GM18526 (cell line): ENCODE measurements around the gene ERC2.

Experiments
- POLR2A ChIP-seq: IDR thresholded peaks from 3 replicates; pipeline ENCODE4 v1.6.1; 2011; ENCODE audit not compliant: insufficient read length; ENCODE audit errors: extremely low read depth

ERC2 gene

DNA sequence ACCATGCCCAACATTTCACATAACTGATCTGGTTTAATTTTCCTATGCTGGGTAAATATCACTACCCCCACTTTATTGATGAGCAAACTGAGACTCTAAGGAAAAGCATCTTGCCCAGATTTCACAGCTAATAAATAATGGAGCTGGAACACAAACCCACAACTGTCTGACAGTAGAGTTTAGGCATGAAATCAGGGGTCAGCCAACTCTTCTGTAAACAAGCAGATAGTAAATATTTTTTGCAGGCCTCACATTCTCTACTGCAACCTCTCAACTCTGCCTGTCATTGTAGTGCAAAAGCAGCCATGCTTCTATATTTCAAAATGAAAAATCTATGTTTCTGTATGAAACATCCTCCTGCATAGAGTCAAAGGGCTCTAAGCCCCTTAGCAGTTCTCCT lies 111.5 kb downstream of the ERC2 start:
- TF ChIP-seq POLR2A, result no peak

DNA sequence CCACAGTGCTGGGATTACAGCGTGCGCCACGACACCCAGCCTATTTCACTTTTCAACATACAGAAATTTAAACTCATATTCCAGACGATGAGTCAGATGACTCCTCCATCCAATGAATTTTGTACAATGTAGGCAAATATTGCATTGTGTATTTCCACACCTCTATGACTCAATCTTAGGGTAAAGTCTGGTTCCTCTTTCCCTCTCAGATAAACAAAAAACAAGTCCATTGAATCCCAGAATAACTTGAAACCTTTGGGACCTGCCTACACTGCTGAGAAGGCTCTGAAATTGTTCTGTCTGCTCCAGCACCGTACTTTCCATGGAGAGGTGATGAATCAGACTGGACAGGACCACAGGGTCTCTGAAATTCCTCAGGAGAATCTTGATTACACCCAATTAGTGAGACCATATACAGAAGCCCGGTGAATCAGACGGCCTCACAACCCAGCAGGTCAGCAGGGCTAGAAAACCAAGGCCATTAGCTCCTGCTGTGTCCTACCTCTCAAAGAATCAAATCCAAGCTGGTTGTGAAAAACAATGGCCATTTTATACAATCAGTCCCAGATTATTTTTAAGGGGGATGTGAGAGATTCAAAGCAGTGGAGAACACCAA lies 112.6 kb downstream of the ERC2 start:
- TF ChIP-seq POLR2A, result no peak

DNA sequence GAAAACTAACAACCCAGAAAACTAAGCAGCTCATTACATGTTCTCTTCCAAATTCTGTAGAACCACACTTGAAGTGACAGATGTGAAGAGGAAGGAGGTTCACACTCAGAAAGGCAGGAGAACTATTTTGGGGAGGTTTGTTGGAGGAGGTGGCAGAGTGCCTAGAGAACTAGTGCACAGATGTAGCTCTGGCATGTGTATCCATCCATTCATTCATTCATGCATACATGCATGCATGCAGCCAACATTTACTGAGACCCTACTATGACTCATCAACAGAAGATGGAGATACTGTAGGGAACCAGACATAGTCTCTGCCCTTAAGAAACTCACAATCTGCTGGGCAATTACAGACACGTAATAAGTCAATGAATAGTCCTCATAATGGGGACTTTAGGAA lies 116.7 kb downstream of the ERC2 start:
- TF ChIP-seq POLR2A, result no peak

DNA sequence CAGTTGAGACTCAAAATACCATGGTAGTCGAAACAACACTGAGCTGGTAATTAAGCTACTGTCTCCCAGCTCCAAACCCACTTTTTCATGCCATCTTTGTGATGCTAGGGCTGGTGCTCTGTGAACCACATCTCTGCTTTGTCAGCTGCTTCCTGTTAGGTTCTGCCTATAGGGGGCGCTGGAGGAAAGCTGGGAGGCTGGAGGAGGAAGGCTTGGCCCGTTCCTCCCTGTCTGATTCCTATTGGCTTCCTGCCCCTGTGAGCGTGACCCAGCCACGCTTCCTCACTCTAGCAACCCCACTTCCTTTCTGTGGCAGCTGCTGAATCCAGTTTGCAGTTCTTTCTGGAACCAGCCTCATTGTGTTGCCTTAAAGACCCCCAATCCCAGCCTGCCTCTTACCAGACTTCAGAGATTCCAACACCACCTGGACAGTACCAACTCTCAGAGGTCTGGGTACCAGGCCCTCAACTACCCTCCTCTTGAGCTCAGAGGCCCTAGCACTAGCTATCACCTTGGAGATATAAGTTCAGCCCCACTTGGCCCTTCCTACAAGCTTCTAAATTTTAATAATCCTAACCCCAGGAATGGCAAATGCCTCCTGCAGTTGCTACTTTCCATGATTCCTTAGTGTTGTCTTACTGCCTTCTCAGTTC lies 120.9 kb downstream of the ERC2 start:
- no peak for TF ChIP-seq POLR2A

DNA sequence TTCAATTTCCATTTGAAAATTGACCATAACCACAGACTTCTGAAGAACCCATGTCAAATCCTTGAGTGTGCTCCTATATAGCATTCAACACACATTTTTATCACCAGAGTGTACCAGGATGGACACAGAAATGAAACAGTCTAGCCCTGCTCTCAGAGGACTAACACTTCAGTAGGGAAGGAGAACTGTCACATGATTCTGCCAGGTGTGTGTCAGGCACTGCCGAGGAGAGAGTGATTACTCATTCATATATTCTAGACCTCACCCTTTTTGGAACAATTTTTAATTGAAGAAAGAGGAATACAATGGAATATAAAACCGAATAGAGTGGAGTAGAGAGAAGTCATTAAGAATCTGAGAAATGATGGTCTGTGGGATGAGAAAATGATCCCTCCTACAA lies 125.8 kb downstream of the ERC2 start:
- no peak for TF ChIP-seq POLR2A

DNA sequence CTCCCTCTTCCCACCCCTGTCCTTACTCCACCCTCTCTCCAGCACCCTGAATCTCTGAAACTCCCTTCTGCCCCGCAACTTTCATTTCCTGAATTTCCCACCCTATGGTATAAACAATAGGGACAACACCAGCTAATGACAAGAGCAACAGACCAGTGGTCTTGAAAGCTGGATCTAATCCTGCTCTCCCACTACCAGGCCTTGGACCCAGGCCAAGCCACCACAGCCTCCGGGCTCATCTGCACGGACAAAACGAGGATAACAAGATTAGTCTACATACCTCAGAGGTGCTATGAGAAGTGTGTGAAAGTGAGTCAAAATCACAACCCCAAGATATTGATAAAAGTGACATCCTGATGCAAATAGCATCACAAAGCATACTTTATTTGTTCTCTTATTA lies 128.6 kb downstream of the ERC2 start:
- TF ChIP-seq POLR2A, result no peak

DNA sequence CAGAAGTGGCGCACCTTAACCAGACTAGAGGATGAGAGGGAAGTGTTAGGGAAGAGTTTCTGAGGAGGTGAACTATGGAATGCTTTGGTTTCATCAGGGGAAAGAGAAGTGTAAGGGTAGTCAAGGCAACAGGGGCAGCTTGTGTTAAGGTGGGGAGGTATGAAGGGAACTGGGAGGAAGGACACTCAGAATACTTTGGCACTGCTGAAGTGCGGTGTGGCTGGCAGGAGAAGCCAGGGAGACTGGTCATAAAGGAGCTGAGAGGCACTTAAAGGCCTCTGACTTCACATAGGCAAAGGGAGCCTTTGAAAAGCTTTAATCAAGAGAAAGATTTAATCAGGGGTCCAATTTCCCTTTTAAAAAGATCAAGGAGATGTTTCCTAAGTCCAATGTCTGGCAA lies 129.0 kb downstream of the ERC2 start:
- TF ChIP-seq POLR2A, result no peak

DNA sequence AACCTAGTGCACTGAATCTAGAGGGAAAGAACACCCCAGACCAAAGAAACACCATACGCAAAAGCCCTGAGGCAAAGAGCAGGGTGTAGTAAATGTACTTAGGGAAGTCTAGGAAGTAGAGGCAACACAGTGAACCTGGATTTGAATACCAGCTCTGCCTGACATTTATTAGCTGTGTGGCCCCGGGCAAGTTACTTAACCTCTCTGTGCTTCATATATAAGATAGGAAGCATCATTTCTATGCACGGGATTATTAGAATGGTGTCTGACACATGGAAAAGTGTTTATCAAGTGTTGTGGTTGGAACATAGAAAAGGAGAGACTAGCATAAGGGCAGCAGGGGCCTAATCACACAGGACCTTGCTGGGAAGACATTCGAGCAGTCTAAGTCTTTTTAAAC lies 132.2 kb downstream of the ERC2 start:
- no peak for TF ChIP-seq POLR2A

DNA sequence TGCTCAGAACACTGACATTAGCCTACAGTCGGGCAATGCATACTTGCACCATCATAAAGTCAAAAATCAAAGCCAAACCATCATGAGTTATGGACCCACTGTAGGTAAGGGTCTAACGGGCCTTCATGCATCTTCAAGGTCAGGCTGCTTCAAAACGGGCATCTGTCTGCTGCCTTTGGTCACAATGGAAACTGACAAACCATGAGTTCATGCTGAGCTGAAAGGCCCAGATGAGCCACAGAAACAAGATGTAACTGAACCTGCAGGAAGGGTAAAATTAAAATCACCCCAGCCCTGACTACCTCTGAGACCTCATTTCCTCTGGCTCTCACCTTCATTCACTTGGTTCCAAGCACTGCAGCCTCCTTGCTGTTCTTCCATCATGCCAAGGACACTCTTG lies 143.8 kb downstream of the ERC2 start:
- TF ChIP-seq POLR2A, result no peak

DNA sequence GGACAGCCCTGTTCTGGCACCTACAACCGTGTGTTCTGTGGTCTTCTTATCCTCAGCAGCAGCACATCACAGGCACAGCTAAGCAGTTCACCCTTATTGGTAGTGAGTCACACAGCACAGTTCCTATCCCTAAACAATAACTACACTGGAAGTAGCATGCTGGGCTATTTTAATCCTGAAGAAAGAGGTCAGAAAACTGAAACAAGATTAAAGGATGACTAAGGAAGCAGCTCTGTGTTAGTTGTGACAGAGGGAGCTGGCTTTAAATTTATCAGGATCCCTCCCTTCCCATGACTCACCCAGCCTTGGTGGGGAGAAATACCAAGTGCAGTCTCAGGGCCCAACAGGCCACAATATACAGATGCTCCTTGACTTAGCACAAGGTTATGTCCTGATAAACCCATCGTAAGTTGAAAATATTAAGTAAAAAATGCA lies 144.3 kb downstream of the ERC2 start:
- no peak for TF ChIP-seq POLR2A

DNA sequence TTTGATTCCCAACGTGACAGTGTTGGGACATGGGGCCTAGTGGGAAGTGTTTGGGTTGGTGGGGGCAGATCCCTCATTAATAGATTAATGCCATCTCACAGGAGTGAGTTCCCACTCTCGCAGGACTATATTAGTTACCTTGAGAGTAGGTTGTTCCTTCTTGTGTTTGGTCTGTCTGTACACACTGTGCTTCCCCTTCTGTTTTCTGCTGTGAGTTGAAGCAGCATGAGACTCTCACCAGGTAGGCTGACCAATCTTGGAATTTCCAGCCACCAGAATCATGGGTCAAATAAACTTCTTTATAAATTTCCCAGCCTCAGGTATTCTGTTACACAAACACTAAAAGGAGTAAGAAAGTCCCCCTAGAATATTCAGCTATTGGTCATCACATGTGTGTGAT lies 145.4 kb downstream of the ERC2 start:
- TF ChIP-seq POLR2A, result no peak

DNA sequence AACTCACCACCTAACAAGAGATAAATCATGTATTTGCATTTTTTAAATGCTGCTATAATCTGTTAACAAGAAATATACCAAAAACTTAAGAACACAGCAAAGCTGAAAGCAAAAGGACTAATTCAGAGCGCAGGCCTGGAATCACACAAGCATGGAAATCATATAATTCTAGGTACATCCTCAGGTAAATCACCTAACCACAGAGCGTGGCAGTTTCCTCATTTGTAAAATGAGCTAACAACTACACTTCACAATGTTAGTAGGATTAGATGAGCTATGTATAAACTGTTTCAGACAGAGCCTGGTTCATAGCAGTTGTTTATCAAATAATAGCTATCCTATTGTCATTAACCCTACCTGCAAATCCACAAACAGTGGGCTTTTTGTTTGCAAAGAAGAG lies 146.4 kb downstream of the ERC2 start:
- no peak for TF ChIP-seq POLR2A

DNA sequence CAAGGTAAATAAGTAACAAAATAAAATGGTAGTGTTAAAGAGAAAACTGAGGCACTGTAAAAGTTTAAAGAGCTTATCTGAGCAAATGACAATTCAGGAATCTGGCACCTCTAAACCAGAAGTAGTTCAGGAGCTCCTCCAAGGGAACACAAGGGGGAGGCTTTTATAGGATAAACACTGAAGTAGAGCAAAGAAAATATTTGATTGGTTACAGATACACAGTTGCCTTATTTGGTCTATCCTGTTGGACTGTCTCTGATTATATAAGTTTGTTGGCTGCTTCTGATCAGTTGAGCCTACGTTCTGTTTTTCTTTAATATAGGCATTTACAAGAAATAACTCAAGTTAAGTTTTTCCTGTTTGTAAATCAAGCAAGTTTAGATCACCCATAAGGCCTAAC lies 146.9 kb downstream of the ERC2 start:
- no peak for TF ChIP-seq POLR2A

DNA sequence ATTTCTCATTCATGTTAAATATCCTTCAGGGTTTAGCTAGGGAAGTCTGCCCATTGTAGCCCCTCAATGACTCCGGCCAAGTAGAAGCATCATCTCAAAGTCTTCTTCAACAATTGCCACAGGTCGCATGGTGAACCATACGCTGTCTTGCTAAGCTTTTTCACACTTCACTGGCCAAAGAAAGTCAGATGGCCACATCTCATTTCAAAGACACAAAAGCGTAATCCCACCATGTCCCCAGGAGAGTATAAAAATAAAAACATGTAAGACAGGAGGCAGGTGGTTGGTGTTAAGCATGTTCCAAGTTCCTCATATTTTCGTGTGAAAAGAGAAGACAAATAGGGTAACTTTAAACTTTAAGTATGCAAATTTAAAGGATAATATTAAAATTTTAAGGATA lies 147.4 kb downstream of the ERC2 start:
- no peak for TF ChIP-seq POLR2A

DNA sequence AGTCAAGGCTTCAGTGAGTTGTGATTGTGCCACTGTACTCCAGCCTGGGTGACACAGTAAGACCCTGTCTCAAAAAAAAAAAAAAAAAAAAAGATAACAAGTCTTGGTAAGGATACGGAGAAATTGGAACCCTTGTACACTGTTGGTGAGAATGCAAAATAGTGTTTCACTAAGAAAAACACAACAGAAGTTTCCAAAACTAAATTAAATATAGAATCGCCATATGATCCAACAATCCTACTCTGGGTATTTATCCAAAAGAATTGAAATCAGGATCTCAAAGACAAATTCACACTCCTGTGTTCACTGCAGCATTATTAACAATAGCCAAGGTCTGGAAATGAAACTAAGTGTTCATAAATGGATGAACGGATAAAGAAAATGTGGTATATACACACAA lies 149.4 kb downstream of the ERC2 start:
- TF ChIP-seq POLR2A, result no peak

DNA sequence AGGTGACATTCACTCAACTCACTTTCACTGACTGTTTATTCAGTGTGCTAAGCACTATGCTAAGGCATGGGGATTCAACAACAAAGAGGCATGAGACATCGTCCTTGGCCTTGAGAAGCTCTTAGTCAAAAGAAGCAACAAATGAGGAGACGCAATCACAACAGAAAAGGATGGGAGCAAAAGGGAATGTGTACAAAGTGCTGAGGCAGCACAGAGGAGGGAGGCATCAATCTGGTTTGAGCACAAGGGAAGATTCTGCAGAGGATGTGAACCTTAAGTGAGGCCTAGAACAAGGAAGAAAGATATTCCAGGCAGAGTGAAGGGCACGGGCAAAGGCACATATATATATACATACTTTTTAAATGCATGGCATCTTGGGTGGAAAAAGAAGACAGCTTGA lies 151.3 kb downstream of the ERC2 start:
- TF ChIP-seq POLR2A, result no peak

DNA sequence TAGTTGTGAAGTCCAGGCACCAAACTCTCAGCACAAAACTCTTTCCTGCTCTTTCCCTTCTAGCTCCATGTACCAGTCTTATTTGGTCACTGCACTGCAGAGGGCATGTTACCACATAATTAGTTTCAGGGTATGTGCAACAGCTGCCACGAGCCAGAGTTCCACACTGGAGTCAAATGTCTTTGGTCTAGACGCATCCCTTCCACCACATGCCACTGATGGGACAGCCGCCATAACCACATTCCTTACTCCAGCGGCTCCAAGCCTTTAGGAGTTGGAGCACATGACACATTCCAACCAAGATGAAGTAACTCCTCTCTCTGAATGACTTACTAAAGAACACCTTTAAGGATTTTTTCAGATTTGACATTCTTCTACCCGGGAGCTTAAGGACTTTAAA lies 153.4 kb downstream of the ERC2 start:
- no peak for TF ChIP-seq POLR2A

DNA sequence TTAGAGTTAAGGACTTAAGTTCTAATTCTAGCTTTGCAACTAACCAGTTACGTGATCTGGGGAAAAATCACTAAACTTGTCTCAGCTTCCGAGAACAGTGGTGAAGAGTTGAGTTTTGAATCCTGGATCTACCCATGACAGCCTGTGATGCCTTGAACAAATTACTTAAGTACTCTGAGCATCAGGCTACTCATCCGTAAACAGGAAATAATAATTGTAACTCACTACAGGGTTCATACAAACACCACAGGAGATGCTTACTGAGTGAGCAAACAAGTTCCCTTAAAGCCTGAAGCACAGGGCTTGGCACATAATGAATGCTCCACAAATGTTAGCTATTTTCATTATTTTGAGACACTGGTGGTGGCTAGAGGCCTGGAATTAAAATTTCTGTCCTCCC lies 158.8 kb downstream of the ERC2 start:
- no peak for TF ChIP-seq POLR2A

DNA sequence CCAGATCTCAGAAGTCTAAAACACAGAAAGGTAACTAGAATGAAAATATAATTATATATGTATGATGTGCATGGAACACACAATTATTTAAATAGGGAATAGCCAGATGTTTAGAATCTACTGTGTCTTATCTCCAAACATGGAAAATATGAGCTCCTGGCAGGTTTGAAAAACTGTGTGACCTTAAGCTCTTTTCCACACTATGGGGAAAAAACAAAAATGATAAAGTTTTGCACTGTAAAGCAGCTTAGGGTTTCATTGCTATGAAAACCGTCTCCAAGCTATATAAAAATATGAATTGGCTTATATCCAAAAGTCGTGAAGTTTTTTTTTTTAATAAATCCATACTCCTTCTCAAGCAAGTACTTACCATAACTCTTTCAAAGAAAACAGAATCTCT lies 159.8 kb downstream of the ERC2 start:
- no peak for TF ChIP-seq POLR2A
